ENCODE data around the gene SYN1.

SYN1 gene

GRCh38 chrX:47649781-47650163 lies 30.1 kb upstream of the SYN1 start:
- Histone ChIP-seq H3K36me3 (ENCODE audit: control insufficient read depth in 1 of 2, insufficient read depth in 2 of 2, low read length in 2 of 2) (peaks cover 0 to 14% of the 10 kb centered on the region in 2 donors), H3K4me3 (ENCODE audit: low read depth in 1 of 2, low read length in 2 of 2) (peak overlapping the region; percentile 54 to 71), H3K4me1 (ENCODE audit: control insufficient read depth in 1 of 2, insufficient read depth in 2 of 2, low read length in 2 of 2) (peaks cover 0 to 19% of the 10 kb centered on the region in 2 donors), H3K27ac (ENCODE audit: low read length) (no peak overlapping the region), H3K27me3 (ENCODE audit: low read depth, low read length) (no peaks in the 10 kb centered on the region), H3K9me3 (ENCODE audit: control insufficient read depth in 1 of 2, low read length in 2 of 2) (no peaks in the 10 kb centered on the region)

DNA sequence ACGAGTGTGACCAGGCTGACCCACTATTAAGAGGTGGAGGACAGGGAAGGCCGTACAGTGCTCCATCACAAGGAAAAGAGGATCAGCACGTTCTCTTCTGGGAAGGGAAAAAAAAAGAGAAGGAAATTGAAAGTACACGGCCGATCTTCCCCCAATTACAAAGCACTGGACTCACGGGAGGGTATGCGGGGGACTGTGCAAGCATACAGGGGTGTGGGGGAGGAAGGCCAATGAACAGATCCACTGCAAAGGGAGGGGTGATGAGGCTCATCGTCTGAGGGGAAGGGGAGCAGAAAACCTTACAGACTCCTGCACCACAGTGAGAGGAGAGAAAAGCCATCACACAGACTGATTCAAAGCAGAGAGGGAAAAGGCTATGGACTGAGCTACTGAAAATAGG lies 29.6 kb upstream of the SYN1 start:
- no peaks in the 10 kb centered on the region for H3K27me3 ChIP-seq (ENCODE audit: low read depth, low read length)
- no peaks in the 10 kb centered on the region for H3K9me3 ChIP-seq (ENCODE audit: control insufficient read depth in 1 of 2, low read length in 2 of 2)
- peak overlapping the region; percentile 35 to 54 for H3K4me3 ChIP-seq (ENCODE audit: low read depth in 1 of 2, low read length in 2 of 2)

DNA sequence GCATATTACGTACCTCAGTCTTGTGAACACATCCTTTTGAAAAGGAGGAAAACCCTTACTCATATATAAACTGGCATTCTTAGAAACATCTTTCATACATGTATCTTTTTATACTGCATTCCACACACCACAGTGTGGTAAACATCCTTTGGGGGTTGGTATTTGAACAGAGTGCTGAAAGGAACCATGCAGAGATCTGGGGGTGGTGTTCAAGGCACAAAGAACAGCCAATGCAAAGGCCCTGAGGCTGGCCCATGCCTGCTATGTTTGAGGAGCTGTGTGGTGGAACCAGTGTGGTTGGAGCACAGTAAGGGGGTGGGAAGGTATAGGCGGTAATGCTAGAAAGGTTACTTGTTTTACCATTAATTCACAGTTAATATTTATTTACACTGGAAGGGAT lies 28.7 kb upstream of the SYN1 start:
- Histone ChIP-seq H3K4me1 (ENCODE audit: control insufficient read depth in 1 of 2, insufficient read depth in 2 of 2, low read length in 2 of 2) (peaks cover 0 to 22% of the 10 kb centered on the region in 2 donors), H3K4me3 (ENCODE audit: low read depth in 1 of 2, low read length in 2 of 2) (no peak overlapping the region), H3K36me3 (ENCODE audit: control insufficient read depth in 1 of 2, insufficient read depth in 2 of 2, low read length in 2 of 2) (peaks cover 0 to 7% of the 10 kb centered on the region in 2 donors), H3K27ac (ENCODE audit: low read length) (no peak overlapping the region), H3K9me3 (ENCODE audit: control insufficient read depth in 1 of 2, low read length in 2 of 2) (no peaks in the 10 kb centered on the region), H3K27me3 (ENCODE audit: low read depth, low read length) (no peaks in the 10 kb centered on the region)

More for the DNA sequence above, 29.6 kb upstream of the SYN1 start:
- H3K27ac ChIP-seq (ENCODE audit: low read length): no peak overlapping the region
- peaks cover 0 to 14% of the 10 kb centered on the region in 2 donors for H3K36me3 ChIP-seq (ENCODE audit: control insufficient read depth in 1 of 2, insufficient read depth in 2 of 2, low read length in 2 of 2)
- peaks cover 0 to 22% of the 10 kb centered on the region in 2 donors for H3K4me1 ChIP-seq (ENCODE audit: control insufficient read depth in 1 of 2, insufficient read depth in 2 of 2, low read length in 2 of 2)

DNA sequence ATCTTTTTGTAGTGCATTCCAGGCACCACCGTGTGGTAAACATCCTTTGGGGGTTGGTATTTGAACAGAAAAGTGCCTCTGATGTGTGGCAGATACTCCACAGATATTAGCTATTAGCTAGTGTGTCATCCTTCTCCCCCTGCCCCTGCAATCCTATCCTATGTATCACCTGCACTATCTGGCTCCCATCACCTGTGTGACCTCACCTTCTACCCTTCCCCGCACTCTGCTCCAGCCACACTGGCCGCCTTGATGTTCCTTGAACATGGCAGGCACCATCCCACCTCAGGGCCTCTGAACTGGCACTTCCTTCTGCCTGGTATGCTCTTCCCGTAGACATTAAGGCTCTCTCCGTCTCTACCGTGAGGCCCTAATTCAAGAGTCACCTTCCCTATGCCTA lies 27.0 kb upstream of the SYN1 start:
- Histone ChIP-seq H3K27ac (ENCODE audit: low read length) (no peak overlapping the region), H3K27me3 (ENCODE audit: low read depth, low read length) (no peaks in the 10 kb centered on the region), H3K36me3 (ENCODE audit: control insufficient read depth in 1 of 2, insufficient read depth in 2 of 2, low read length in 2 of 2) (peaks cover 0 to 7% of the 10 kb centered on the region in 2 donors), H3K4me3 (ENCODE audit: low read depth in 1 of 2, low read length in 2 of 2) (no peak overlapping the region), H3K9me3 (ENCODE audit: control insufficient read depth in 1 of 2, low read length in 2 of 2) (no peaks in the 10 kb centered on the region), H3K4me1 (ENCODE audit: control insufficient read depth in 1 of 2, insufficient read depth in 2 of 2, low read length in 2 of 2) (peaks cover 0 to 22% of the 10 kb centered on the region in 2 donors)

DNA sequence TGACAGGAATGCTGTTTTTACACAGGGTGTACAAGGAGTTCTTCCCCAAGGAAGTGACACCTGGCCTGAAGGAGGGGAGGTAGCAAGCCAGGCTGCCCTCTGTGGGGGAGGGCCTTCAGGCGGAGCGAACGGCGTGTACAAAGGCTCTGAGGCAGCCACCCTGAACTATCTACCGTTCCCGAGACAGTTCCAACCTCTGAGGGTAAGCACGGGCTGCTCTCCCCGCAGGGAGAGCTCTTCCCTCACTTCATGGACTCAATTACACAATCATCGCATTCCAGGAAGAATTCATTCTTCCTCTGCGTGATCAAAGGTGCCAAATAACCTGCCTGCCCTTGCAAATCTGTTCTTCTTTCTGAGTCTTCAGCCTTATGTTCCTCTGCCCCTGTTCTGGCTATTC lies 25.9 kb upstream of the SYN1 start:
- no peak overlapping the region for H3K27ac ChIP-seq (ENCODE audit: low read length)

DNA sequence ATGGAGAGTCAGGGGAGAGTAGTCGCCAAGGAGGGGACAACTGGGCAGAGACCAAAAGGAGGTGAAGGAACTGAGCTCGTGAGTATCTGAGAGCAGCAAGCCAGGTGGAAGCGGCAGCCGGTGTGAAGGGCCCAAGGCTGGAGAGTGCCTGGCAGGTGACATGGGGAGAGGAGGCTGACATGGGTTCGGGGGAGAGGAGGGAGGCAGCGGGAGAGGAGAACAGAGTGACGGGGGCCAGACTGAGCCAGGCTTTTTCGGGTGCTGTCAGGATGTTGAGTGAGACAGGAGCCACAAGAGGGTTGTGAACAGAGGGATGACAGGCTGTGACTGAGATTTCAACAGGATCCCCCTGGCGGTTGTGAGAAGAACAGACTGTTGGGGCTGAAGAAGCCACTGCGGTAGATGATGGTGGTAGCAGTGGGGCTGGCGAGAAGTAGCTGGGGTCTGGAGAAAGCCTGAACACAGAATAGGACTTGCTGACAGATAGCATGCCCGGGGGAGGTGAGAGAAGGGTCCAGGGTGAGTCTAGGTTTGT lies 25.0 kb upstream of the SYN1 start:
- H3K4me1 ChIP-seq (ENCODE audit: control insufficient read depth in 1 of 2, insufficient read depth in 2 of 2, low read length in 2 of 2): peaks cover 0 to 16% of the 10 kb centered on the region in 2 donors
- H3K4me3 ChIP-seq (ENCODE audit: low read depth in 1 of 2, low read length in 2 of 2): no peak overlapping the region
- H3K36me3 ChIP-seq (ENCODE audit: control insufficient read depth in 1 of 2, insufficient read depth in 2 of 2, low read length in 2 of 2): peaks cover 12 to 24% of the 10 kb centered on the region in 2 donors
- no peaks in the 10 kb centered on the region for H3K9me3 ChIP-seq (ENCODE audit: control insufficient read depth in 1 of 2, low read length in 2 of 2)
- H3K27me3 ChIP-seq (ENCODE audit: low read depth, low read length): no peaks in the 10 kb centered on the region
- no peak overlapping the region for H3K27ac ChIP-seq (ENCODE audit: low read length)

More for the DNA sequence above, 25.9 kb upstream of the SYN1 start:
- Histone ChIP-seq H3K4me1 (ENCODE audit: control insufficient read depth in 1 of 2, insufficient read depth in 2 of 2, low read length in 2 of 2) (peaks cover 0 to 16% of the 10 kb centered on the region in 2 donors), H3K27me3 (ENCODE audit: low read depth, low read length) (no peaks in the 10 kb centered on the region), H3K9me3 (ENCODE audit: control insufficient read depth in 1 of 2, low read length in 2 of 2) (no peaks in the 10 kb centered on the region), H3K36me3 (ENCODE audit: control insufficient read depth in 1 of 2, insufficient read depth in 2 of 2, low read length in 2 of 2) (peaks cover 4 to 15% of the 10 kb centered on the region in 2 donors), H3K4me3 (ENCODE audit: low read depth in 1 of 2, low read length in 2 of 2) (no peak overlapping the region)

DNA sequence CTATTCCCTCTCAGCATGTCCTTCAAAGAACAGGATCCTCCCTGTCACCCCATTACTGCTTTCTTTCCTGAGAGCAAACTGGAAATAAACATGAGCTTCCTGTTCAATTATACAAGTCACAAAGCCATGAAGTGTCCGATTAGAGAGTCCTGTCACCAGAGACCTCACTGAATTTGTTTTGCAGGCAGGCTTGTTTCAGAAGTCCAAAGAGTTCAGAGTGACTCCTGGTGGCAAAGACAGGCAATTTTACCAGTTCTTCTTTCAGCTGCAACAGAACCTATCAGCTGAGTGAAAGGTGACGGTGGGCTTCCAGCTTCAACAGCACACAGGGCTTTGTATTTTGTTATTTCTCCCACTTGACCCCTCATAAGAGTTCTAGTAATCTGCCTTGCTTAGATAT lies 24.3 kb upstream of the SYN1 start:
- no peaks in the 10 kb centered on the region for H3K9me3 ChIP-seq (ENCODE audit: control insufficient read depth in 1 of 2, low read length in 2 of 2)
- no peaks in the 10 kb centered on the region for H3K27me3 ChIP-seq (ENCODE audit: low read depth, low read length)
- H3K36me3 ChIP-seq (ENCODE audit: control insufficient read depth in 1 of 2, insufficient read depth in 2 of 2, low read length in 2 of 2): peaks cover 14 to 31% of the 10 kb centered on the region in 2 donors
- peaks cover 0 to 13% of the 10 kb centered on the region in 2 donors for H3K4me1 ChIP-seq (ENCODE audit: control insufficient read depth in 1 of 2, insufficient read depth in 2 of 2, low read length in 2 of 2)
- H3K27ac ChIP-seq (ENCODE audit: low read length): no peak overlapping the region
- H3K4me3 ChIP-seq (ENCODE audit: low read depth in 1 of 2, low read length in 2 of 2): no peak overlapping the region

DNA sequence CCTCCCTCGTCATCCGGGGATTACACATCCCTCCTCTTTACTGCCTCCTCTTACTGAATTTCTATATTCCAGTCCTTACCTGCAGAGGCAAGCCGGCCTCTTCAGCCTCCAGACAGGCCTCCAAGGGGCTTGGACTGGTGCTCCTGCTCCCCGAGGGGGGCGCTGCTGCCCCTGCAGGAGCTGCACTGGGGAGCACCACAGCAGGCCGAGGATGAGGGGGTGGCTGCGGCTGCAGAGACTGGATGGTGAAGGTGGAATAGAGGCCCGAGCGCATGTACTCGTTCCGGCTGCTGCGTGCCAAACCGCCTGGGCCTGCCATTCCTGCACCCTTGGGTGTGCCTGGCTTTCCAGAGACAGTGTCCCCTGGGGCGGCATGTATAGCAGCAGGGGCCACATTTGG lies 19.2 kb upstream of the SYN1 start:
- H3K4me1 ChIP-seq (ENCODE audit: control insufficient read depth in 1 of 2, insufficient read depth in 2 of 2, low read length in 2 of 2): no peaks in the 10 kb centered on the region
- no peak overlapping the region for H3K4me3 ChIP-seq (ENCODE audit: low read depth in 1 of 2, low read length in 2 of 2)
- no peaks in the 10 kb centered on the region for H3K27me3 ChIP-seq (ENCODE audit: low read depth, low read length)
- H3K27ac ChIP-seq (ENCODE audit: low read length): no peak overlapping the region
- H3K9me3 ChIP-seq (ENCODE audit: control insufficient read depth in 1 of 2, low read length in 2 of 2): no peaks in the 10 kb centered on the region
- peaks cover 21 to 66% of the 10 kb centered on the region in 2 donors for H3K36me3 ChIP-seq (ENCODE audit: control insufficient read depth in 1 of 2, insufficient read depth in 2 of 2, low read length in 2 of 2)

DNA sequence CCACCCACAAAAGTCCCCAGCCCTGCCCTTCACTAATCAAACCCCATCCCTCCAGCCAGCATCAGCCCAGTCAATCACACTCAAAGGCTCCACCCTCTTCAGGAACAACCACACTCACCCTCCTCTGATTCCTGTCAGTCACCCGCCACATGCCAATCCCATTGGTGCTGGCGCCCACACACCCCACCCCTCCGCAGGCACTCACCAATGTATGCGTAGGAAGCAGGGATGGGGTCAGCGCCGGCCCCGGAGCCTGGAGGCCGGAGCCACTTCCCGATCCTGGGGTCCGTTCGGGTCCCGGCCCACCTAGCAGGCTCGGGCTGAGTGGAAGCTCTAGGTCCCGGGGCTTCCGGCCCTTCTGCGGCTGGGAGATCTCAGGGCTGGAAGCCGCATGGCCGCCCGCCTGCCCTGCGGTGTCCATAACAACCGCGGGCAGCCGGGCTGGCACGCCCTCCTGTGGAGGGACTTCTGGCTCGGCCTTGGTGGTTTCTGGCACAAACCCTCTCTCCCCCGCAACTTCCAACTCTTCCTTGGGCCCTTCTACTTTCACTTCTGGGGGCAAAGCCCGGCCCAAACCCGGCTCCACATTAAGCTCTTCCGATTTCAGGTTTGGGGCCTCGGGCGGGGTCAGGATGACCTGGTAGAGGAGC lies 18.0 kb upstream of the SYN1 start:
- H3K27ac ChIP-seq (ENCODE audit: low read length): no peak overlapping the region
- no peak overlapping the region for H3K4me3 ChIP-seq (ENCODE audit: low read depth in 1 of 2, low read length in 2 of 2)
- H3K4me1 ChIP-seq (ENCODE audit: control insufficient read depth in 1 of 2, insufficient read depth in 2 of 2, low read length in 2 of 2): no peaks in the 10 kb centered on the region
- no peaks in the 10 kb centered on the region for H3K9me3 ChIP-seq (ENCODE audit: control insufficient read depth in 1 of 2, low read length in 2 of 2)
- H3K27me3 ChIP-seq (ENCODE audit: low read depth, low read length): no peaks in the 10 kb centered on the region
- H3K36me3 ChIP-seq (ENCODE audit: control insufficient read depth in 1 of 2, insufficient read depth in 2 of 2, low read length in 2 of 2): peaks cover 21 to 66% of the 10 kb centered on the region in 2 donors

DNA sequence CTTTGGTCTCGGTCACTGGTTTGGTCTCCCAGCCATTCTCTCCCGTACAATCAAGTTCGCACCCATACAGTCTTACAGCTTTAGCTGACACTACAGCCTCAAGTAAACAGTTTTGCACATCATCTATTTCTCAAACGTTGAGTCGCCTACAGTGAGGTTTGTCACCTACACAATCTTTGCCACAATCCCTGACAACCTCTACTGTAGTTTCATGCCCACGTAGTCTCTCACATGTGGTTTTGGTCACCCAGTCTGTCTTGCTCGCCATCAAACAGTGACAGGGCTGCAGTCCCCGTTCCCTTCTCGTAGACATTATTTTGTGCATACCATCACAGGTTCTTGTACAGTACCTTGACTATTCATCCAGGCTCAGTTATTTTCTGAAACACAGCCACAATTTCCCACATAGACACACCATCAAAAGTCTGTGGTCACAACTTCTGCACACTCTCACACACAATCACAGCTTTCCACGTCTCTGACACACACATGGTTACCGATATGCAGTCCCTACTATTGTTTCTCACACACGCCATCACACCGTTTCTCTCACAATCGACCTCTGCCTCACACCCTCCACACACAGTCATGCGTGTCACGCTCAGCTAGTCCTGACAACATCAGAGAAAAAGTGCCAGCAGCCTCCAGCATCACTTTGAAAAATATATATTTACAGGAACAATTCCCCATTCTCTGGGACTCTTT lies 15.4 kb upstream of the SYN1 start:
- no peak overlapping the region for H3K4me3 ChIP-seq (ENCODE audit: low read depth in 1 of 2, low read length in 2 of 2)
- H3K27ac ChIP-seq (ENCODE audit: low read length): no peak overlapping the region
- no peaks in the 10 kb centered on the region for H3K27me3 ChIP-seq (ENCODE audit: low read depth, low read length)
- peaks cover 13 to 46% of the 10 kb centered on the region in 2 donors for H3K36me3 ChIP-seq (ENCODE audit: control insufficient read depth in 1 of 2, insufficient read depth in 2 of 2, low read length in 2 of 2)
- H3K9me3 ChIP-seq (ENCODE audit: control insufficient read depth in 1 of 2, low read length in 2 of 2): no peaks in the 10 kb centered on the region
- H3K4me1 ChIP-seq (ENCODE audit: control insufficient read depth in 1 of 2, insufficient read depth in 2 of 2, low read length in 2 of 2): no peaks in the 10 kb centered on the region

- Histone ChIP-seq H3K9me3 (ENCODE audit: control insufficient read depth in 1 of 2, low read length in 2 of 2) (no peaks in the 10 kb centered on the region), H3K36me3 (ENCODE audit: control insufficient read depth in 1 of 2, insufficient read depth in 2 of 2, low read length in 2 of 2) (peaks cover 7 to 36% of the 10 kb centered on the region in 2 donors), H3K27ac (ENCODE audit: low read length) (no peak overlapping the region), H3K27me3 (ENCODE audit: low read depth, low read length) (no peaks in the 10 kb centered on the region), H3K4me1 (ENCODE audit: control insufficient read depth in 1 of 2, insufficient read depth in 2 of 2, low read length in 2 of 2) (no peaks in the 10 kb centered on the region), H3K4me3 (ENCODE audit: low read depth in 1 of 2, low read length in 2 of 2) (no peak overlapping the region)
Measured at GRCh38 chrX:47633689-47634590, 14.3 kb upstream of the SYN1 start.
